Measurements from ENCODE around the gene LRMDA.

GRCh38 chr10:76404531-76404930 is 973.1 kb downstream of the LRMDA start:
- TF ChIP-seq POLR2A (IDR thresholded peaks at IDR 0.05) (no peak), CTCF (IDR thresholded peaks at IDR 0.05) (no peak)
